ENCODE measurements around the gene DHX35. TPM values are rescaled to one million over a fixed set of nuclear protein-coding genes. Genes with fewer than 3 reads are reported as not detected.

DHX35 gene
- polyA plus RNA-seq, 1 donor from 2014 or later, result 21.3 TPM

DNA sequence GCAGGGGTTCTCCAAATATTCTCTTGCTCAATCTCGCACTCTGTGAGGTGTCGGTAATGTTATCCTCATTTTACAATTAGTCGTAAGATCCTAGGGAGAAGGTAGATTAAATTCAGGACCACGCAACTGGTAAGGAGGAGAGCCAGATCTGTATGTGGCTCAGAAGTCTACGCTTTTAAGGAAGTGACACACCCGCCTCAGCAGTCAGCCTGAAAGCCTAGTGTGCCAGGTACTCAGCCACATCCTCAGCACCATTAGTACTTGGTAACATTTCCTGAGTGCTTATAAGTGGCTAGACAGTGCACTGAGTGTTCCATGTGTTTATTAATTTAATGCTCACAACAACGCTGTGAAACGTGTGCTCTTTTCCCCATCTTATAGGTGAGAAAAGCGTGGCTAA, 63.7 kb downstream of the DHX35 start:
- no peak overlapping the region for H3K4me3 ChIP-seq (ENCODE audit: low read length)
- TF ChIP-seq, protein P1, sequence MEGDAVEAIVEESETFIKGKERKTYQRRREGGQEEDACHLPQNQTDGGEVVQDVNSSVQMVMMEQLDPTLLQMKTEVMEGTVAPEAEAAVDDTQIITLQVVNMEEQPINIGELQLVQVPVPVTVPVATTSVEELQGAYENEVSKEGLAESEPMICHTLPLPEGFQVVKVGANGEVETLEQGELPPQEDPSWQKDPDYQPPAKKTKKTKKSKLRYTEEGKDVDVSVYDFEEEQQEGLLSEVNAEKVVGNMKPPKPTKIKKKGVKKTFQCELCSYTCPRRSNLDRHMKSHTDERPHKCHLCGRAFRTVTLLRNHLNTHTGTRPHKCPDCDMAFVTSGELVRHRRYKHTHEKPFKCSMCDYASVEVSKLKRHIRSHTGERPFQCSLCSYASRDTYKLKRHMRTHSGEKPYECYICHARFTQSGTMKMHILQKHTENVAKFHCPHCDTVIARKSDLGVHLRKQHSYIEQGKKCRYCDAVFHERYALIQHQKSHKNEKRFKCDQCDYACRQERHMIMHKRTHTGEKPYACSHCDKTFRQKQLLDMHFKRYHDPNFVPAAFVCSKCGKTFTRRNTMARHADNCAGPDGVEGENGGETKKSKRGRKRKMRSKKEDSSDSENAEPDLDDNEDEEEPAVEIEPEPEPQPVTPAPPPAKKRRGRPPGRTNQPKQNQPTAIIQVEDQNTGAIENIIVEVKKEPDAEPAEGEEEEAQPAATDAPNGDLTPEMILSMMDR (IDR thresholded peaks at IDR 0.05; ENCODE audit: poor library complexity, severe bottlenecking), result no peak
- no peak for TF ChIP-seq EP300 (conservative IDR thresholded peaks at IDR 0.05; ENCODE audit: poor library complexity, severe bottlenecking)
- TF ChIP-seq SMC3 (conservative IDR thresholded peaks at IDR 0.05; ENCODE audit: poor library complexity), result no peak
- no peak for TF ChIP-seq REST (IDR thresholded peaks at IDR 0.05; ENCODE audit: borderline replicate concordance)
- no peak for TF ChIP-seq EZH2 (IDR thresholded peaks at IDR 0.05; ENCODE audit: borderline replicate concordance, insufficient read depth, low read length, poor library complexity, severe bottlenecking)
- TF ChIP-seq TAF1 (IDR thresholded peaks at IDR 0.05; ENCODE audit: low read depth), result no peak
- TF ChIP-seq POLR2AphosphoS5 (IDR thresholded peaks at IDR 0.05), result no peak
- TF ChIP-seq RAD21 (conservative IDR thresholded peaks at IDR 0.05), result no peak
- no peak for TF ChIP-seq MXI1 (conservative IDR thresholded peaks at IDR 0.05; ENCODE audit: poor library complexity, severe bottlenecking)
- H3K27ac ChIP-seq (ENCODE audit: low read length), result no peak overlapping the region
- H3K27me3 ChIP-seq (ENCODE audit: insufficient read depth, low read depth, low read length), result no peaks in the 10 kb centered on the region
- H3F3A ChIP-seq (ENCODE audit: insufficient read depth, low read length, poor library complexity, severe bottlenecking), result no peaks in the 10 kb centered on the region
- peaks cover 4% of the 10 kb centered on the region for H3K36me3 ChIP-seq (ENCODE audit: insufficient read depth, low read length)
- H3K4me2 ChIP-seq (ENCODE audit: low read length), result no peak overlapping the region
- H3K79me2 ChIP-seq (replicated peaks; ENCODE audit: insufficient read depth, low read length), result no peaks in the 10 kb centered on the region
- no peaks in the 10 kb centered on the region for H4K20me1 ChIP-seq (ENCODE audit: insufficient read depth)
- no peak overlapping the region for H3K9ac ChIP-seq (ENCODE audit: low read length)
- no peaks in the 10 kb centered on the region for H3K9me2 ChIP-seq (ENCODE audit: insufficient read depth, low read length)
- H3K9me3 ChIP-seq (ENCODE audit: low read length), result no peaks in the 10 kb centered on the region
- H2AFZ ChIP-seq (ENCODE audit: low read depth, low read length), result no peak overlapping the region

- Histone ChIP-seq H3K9me3 (ENCODE audit: low read length) (no peaks in the 10 kb centered on the region), H3K27ac (ENCODE audit: low read length) (no peak overlapping the region)
- TF ChIP-seq MXI1 (conservative IDR thresholded peaks at IDR 0.05; ENCODE audit: poor library complexity, severe bottlenecking) (no peak), POLR2AphosphoS5 (IDR thresholded peaks at IDR 0.05) (no peak), SMC3 (conservative IDR thresholded peaks at IDR 0.05; ENCODE audit: poor library complexity) (no peak), RAD21 (conservative IDR thresholded peaks at IDR 0.05) (no peak), EZH2 (IDR thresholded peaks at IDR 0.05; ENCODE audit: borderline replicate concordance, insufficient read depth, low read length, poor library complexity, severe bottlenecking) (no peak), REST (IDR thresholded peaks at IDR 0.05; ENCODE audit: borderline replicate concordance) (no peak), EP300 (conservative IDR thresholded peaks at IDR 0.05; ENCODE audit: poor library complexity, severe bottlenecking) (no peak)
Measured at GRCh38 chr20:39029364-39029763, 67.2 kb downstream of the DHX35 start.

More at GRCh38 chr20:39029364-39029763, 67.2 kb downstream of the DHX35 start:
- Histone ChIP-seq H3F3A (ENCODE audit: insufficient read depth, low read length, poor library complexity, severe bottlenecking) (no peaks in the 10 kb centered on the region), H3K4me3 (ENCODE audit: low read length) (no peak overlapping the region), H3K36me3 (ENCODE audit: insufficient read depth, low read length) (peaks cover 5% of the 10 kb centered on the region), H3K27me3 (ENCODE audit: insufficient read depth, low read depth, low read length) (no peaks in the 10 kb centered on the region), H3K79me2 (replicated peaks; ENCODE audit: insufficient read depth, low read length) (no peaks in the 10 kb centered on the region), H3K9ac (ENCODE audit: low read length) (no peak overlapping the region), H3K9me2 (ENCODE audit: insufficient read depth, low read length) (no peaks in the 10 kb centered on the region), H3K4me2 (ENCODE audit: low read length) (no peak overlapping the region), H4K20me1 (ENCODE audit: insufficient read depth) (no peaks in the 10 kb centered on the region), H2AFZ (ENCODE audit: low read depth, low read length) (no peak overlapping the region)

Measured in neural cell (in vitro differentiated cells).